SIG-M5 treated with dmso at 0.1 percent for 504 hours (cell line): ENCODE measurements around the gene HSPB3.
"Not testable (repeated sequence)": the region's sequence is repeated elsewhere in the genome, so short reads cannot be mapped to it uniquely, and the experiment has no call there.

Experiments
- DNase-seq: peaks from one replicate; lab custom pipeline; 2025; ENCODE audit not compliant: unreplicated experiment; lab: John Stamatoyannopoulos, UW

Gene HSPB3, protein sequence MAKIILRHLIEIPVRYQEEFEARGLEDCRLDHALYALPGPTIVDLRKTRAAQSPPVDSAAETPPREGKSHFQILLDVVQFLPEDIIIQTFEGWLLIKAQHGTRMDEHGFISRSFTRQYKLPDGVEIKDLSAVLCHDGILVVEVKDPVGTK

DNA sequence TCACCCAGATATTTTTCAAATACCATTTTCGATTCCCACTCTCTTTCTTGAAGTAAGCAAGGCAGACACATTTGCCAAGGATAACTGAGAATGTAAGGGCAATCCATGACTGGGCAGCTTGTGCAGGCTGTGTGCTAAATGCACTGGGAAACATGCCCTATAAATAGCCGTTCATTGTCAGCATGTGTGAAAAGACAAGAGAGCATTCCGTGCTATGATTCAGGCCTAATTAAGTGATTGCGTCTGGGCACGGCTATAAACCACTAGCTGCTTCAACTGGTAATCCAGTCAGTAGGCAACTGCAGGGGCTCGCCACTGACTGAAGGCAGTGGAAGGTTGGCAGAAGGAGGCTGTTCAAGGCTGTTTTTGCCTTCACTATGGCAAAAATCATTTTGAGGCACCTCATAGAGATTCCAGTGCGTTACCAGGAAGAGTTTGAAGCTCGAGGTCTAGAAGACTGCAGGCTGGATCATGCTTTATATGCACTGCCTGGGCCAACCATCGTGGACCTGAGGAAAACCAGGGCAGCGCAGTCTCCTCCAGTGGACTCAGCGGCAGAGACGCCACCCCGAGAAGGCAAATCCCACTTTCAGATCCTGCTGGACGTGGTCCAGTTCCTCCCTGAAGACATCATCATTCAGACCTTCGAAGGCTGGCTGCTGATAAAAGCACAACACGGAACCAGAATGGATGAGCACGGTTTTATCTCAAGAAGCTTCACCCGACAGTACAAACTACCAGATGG lies at the start of gene HSPB3:
HSPB3 (plus strand) TSS at position 287 of the 745 bp plus-strand sequence; CDS start at position 378, 91 bp downstream.
- no peak for DNase-seq

DNA sequence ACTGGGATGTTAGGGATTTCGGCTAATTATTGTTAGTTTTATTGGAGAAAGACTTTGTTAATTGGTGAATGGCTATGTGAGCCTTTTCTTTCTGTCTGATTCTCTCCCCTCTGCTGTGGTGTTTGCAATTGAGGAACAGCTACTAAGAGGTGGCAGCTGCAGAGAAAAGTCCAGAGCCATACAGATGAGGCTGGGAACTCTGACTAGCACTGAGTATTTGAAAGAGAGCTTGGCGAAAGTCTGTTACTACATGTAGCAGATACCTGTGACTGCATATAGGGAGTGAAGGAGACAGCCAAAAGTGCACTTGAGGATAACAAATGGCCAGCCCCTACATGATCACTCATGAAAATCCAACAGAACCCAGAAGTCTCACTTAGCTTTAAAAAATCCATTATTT lies 44.3 kb upstream of the HSPB3 start:
- DNase-seq, result no peak

GRCh38 chr5:54412913-54413312 lies 42.6 kb upstream of the HSPB3 start:
- no peak for DNase-seq

DNA sequence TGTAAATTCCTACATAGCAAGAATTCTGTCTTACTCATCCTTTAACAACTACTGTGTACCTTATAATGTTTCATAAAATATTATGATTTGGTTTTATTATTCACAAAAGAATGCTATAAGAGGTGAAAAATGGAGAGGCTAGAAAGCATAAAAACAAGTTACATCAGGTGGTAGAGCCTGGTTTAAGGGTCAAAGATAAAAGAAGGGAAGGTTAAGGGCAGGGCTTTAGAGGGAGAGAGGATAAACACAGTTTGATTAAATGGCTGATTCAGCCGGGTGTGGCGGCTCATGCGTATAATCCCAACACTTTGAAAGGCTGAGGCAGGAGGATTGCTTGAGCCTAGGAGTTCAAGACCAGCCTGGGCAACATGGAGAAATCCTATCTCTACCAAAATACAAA lies 40.4 kb upstream of the HSPB3 start:
- no peak for DNase-seq

- peak; percentile 26 for DNase-seq
These were observed 39.5 kb upstream of the HSPB3 start for GRCh38 chr5:54415896-54416601.

DNA sequence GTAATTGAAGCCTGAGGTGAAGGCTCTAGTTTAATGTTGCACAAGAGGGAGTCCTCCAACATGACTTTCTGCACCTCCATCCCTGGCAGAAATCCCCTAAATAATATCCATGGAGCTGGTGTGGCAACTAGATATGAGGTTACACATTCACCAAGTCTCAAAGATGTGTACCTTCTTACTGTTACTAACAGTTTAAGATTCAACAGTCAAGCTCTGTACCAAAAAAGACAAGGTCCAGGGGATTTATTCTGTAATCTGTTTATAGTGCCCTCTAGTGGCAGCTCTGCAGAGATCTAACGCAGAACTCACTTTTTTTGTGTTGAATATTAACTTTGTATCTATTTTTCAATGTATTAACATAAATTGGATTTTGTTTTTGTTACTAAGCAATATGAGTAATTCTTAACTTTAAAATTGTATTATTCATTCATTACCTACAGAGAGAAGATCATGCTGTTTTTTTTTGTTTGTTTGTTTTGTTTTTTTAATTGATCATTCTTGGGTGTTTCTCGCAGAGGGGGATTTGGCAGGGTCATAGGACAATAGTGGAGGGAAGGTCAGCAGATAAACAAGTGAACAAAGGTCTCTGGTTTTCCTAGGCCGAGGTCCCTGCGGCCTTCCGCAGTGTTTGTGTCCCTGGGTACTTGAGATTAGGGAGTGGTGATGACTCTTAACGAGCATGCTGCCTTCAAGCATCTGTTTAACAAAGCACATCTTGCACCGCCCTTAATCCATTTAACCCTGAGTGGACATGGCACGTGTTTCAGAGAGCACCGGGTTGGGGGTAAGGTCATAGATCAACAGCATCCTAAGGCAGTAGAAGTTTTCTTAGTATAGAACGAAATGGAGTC lies 35.7 kb upstream of the HSPB3 start:
- peak; percentile 55 for DNase-seq

DNA sequence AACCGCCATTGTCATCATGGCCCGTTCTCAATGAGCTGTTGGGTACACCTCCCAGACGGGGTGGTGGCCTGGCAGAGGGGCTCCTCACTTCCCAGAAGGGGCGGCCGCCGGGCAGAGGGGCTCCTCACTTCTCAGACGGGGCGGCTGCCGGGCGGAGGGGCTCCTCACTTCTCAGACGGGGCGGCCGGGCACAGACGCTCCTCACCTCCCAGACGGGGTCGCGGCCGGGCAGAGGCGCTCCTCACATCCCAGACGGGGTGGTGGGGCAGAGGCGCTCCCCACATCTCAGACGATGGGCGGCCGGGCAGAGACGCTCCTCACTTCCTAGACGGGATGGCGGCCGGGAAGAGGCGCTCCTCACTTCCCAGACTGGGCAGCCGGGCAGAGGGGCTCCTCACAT lies 35.0 kb upstream of the HSPB3 start:
- DNase-seq, result not testable (repeated sequence)

GRCh38 chr5:54421976-54422375 lies 33.5 kb upstream of the HSPB3 start:
- no peak for DNase-seq

DNA sequence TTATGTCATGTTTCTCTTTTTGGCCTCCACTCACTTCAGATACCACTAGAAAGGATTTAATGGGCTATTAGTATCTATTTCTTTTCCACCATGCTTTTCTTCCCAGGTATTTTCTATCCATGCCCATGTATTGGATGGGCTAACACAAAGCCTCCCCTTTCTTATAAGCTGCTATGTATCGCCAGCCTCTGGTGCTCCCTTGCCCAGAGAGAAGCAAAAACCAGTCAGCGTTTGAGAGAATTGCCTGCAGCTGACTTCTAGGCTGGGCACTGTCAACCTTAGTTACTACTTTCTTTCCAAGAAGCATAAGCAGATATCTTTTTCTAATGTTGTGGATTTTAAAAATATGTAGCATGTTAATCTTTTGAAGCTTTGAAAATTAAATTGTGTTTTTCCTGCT lies 30.2 kb upstream of the HSPB3 start:
- DNase-seq, result no peak

DNA sequence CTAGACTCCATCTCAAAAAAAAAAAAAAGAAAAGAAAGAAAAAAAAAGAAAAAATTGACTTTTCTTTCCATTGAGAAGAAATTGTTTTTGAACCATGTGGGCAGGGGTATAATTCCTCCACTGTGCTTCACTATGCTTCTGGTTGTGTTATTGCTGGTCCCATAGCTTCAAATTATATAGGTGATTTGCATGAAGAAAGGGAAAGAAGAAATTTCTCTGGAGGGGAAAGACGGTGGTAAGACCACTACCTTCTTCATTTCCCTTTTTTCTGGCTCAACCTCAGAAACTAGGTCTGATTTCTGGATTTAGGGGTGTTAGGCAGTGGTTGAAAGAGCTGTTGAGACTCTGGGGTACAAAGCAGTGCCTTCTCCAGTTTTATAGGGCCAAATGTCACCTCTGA lies 29.3 kb upstream of the HSPB3 start:
- no peak for DNase-seq

- DNase-seq, result not testable (repeated sequence)
These were observed 20.8 kb upstream of the HSPB3 start for GRCh38 chr5:54434650-54435049.

DNA sequence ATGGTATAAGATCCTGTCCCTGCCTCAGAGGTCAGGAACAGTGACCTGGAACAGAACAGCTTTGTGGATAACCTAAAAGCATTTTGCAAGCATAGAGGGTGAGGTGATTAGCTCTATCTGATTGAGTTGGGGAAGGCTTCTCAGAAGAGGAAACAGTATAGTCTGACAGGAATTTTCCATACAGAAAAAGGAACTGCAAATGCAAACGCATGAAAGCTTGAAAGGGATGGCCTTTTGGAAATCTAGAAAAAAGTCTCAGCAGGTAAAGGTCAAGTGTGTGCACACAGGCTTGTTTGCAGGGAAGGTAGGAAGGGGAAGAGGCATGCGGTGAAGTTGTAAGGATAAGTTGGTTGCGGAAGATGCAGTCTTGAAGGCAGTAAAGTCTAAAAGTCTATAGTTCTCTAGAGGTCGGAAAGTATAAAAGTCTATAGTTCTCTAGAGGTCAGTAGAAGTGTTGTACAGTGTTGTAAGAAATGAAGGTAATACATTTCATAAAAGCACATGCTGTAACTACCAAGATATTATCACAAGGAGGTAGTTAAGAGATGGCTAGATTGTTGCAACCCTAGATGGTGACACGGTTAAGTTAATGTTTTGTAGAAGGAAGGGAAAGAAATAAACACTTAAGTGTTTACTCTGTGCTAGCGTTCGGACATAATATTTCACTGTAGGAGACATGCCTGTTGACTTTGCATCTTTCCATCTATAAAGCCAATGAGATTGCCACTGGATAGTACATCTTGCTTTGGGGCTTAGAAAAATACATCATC lies 16.7 kb upstream of the HSPB3 start:
- DNase-seq, result peak; percentile 62

DNA sequence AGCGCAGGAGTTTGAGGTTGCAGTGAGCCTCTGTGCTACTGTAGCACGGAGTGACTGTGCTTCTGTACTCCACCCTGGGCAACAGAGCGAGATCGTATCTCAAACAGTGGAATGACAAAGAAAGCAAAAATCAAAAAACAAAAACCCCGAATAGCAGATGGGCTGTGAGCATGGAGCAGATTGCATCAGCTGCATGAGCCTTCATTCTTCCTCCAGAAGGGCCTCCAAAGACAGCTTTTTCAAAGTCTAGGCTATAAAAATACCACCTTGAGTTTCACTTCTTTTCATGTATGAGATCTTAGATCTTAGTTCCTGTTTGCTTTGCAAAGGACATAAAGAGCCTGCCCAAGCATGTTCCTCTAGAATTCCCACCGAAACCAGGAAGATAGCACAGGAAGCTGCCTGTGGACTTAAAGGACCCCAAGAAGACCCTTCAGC lies 15.0 kb upstream of the HSPB3 start:
- DNase-seq, result peak; percentile 91

- DNase-seq, result no peak
These were observed 13.2 kb upstream of the HSPB3 start for GRCh38 chr5:54442271-54442670.

GRCh38 chr5:54443270-54443669 lies 12.2 kb upstream of the HSPB3 start:
- DNase-seq, result peak; percentile 26

DNA sequence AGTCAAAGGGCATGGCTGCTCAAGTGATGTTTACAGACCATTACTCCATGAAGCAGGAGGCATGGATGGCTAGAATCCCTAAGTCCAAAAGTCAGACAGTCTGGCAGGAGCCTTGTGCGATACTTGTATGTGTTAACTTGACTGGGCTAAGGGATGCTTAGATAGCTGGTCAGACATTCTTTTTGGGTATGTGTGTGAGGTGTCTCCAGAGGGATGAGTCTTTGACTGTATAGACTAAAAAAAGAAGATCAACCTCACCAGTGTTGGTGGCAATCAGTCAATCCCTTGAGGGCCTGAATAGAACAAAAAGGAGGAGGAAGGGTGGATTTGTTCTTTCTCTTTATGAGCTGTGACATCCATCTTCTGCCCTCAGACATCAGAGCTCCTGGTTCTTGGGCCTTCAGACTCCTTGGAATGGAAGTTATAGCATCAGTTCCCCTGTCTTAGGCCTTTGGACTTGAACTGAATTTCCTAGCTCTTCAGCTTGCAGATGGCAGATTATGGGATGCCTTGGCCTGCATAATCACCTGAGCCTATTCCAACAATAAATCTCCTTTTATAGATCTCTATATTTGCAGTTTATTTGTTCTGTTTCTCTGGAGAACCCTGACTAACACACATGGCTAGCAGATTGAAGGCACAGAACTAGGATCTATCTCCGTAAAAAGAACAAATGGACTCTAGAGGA lies 9.7 kb upstream of the HSPB3 start:
- no peak for DNase-seq

GRCh38 chr5:54446379-54446732 lies 9.1 kb upstream of the HSPB3 start:
- DNase-seq, result no peak

GRCh38 chr5:54449923-54450322 lies 5.6 kb upstream of the HSPB3 start:
- no peak for DNase-seq

GRCh38 chr5:54450542-54450941 lies 5.0 kb upstream of the HSPB3 start:
- DNase-seq, result no peak

DNA sequence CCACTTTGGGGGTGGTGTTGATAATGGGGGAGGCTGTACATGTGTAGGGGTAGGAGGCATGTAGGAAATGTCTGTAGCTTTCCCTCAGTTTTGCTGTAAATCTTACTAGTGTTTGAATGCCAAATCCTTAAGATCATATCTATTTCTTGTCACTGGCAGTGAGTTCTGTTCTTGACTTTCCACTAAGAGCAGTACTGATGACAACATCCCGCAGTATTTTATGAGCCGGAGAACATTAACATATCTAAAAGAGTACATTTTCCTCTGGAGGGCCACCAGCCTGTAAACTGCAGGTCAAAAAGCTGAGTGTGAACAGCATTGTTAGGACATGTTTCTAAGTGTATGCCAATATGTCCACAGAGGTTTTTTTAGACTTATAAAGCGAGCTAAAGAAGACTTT lies 2.5 kb upstream of the HSPB3 start:
- no peak for DNase-seq
